GM21381 (cell line): ENCODE data around the gene ARHGAP22.
"Not testable (repeated sequence)": the region's sequence is repeated elsewhere in the genome, so short reads cannot be mapped to it uniquely, and the experiment has no call there.

Experiments used
- ATAC-seq: cut with Tn5 transposase; IDR thresholded peaks from one replicate; pipeline ENCODE4 v1.9.1; 2021; ENCODE audit warnings: mild to moderate bottlenecking, moderate library complexity; ENCODE audit not compliant: unreplicated experiment

ARHGAP22 gene

DNA sequence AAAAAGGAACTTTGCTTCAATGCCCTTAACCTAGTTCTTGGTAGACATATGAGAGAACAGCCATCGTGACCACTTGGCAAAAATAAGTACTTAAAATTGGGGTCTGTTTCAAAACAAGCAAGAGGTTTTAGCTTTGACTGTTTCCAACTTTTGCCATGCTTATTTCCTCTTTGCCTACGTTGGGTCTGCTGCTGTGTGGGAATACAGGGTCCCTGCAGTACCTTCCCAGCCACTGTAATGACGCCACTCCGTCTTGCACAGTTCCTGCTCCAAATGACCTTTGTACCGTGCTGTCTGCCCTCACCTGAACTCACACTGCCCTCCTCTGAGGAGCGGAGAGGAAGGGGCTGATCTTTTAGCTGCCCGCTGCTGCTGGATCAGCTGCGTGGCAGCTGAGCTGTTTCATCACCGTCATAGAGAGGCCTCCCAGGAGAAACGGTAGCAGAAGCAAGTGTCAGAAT, 165.3 kb downstream of the ARHGAP22 start:
- no peak for ATAC-seq

DNA sequence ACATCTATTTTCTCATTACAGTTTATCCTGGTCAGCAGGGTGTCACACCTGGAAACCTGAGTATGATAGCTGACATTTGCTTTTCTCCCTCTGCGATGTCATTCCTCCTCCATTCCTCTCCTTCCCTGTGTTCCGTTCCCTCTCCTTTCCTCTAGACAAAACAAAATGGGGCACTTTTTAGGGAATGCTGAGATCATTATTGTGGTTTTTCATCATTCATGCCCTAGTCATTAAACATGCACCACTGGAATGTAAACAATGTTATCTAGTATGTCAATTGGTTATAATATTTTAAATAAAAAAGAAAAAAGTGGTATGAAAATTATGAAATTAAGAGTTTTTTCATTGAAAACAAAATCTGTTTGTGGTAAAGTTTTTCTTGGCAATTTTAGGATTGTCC, 165.8 kb downstream of the ARHGAP22 start:
- ATAC-seq, result no peak

DNA sequence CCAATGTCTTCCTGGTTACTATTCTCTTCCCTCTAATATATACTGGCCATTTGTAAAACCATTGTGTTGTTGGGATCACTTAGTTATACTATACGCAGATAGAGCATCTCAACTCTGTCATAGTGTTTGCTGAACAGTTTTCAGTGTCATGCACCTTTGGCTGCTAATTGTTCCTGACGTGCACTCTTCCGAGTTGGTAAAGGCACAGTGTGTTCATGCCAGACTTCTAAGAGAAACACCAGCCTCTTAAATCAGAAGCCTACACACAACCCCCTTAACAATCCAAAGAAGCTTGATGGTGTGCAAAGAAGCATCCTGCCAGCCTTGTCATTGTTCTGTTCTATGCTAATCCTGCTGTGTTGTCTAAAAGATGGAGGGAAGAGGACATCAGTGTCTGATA, 167.3 kb downstream of the ARHGAP22 start:
- ATAC-seq, result no peak

DNA sequence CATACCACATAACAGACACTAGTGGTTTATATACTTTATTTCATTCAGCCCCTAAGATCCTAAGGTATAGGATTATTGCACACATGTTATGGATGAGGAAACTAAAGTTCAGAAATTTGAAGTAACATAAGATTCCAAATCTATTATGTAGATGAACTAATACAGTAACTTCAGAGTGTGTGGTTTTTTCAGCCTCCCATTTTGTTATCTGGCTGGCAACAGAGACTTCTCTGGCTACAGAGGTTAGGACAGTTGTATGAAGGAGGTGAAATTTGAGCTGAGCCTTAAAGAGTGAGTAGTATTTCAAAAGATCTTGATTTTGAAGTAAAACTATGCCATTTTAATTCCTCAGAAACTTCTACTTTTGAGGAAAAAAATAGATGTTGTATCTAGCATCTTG, 173.0 kb downstream of the ARHGAP22 start:
- ATAC-seq, result no peak

DNA sequence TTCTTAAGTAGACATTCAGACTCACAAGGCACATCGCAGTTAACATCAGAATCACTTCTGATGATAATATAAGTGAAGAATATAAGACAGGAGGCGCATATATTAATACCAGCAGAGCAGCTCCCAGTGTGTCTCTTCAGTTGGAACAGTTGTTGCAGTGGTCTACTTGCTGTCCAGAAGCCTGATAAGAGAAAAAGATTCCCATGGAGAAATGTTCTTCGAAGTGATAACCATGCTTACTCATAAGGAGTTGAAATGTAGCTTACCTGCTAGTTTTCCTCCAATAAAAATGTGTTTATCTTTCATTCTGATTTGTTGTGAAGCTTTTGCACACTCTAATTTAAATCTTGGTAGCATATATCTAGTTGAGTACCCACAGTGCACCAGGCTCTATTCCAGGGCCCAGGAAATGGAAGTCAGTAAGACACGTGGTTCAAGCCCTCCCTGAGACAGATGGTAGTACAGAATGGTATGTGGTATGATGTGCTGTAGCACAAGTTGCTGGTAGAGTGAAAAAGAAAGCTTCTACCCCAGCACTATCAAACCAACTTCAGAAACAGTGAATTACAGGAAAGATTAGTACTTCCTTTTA, 174.4 kb downstream of the ARHGAP22 start:
- no peak for ATAC-seq

DNA sequence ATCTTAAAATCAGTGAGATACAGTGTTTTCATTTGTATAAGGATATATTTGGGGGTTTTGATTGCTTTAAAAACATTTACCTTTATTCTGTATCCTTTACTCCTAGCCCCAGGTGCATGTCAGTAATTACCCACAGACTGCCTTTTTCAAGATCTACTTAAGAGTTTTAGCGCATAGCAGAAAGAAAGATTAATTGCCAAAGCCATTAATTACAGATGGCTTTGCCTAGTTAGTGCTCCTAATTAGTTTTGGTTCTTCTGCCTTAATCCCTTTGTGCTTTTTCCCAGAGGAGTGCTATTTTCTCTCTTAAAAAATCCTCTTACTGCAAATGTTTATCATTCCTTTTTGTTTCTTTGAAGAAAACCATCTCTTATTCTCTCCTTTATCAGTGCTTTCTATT, 175.6 kb downstream of the ARHGAP22 start:
- no peak for ATAC-seq

DNA sequence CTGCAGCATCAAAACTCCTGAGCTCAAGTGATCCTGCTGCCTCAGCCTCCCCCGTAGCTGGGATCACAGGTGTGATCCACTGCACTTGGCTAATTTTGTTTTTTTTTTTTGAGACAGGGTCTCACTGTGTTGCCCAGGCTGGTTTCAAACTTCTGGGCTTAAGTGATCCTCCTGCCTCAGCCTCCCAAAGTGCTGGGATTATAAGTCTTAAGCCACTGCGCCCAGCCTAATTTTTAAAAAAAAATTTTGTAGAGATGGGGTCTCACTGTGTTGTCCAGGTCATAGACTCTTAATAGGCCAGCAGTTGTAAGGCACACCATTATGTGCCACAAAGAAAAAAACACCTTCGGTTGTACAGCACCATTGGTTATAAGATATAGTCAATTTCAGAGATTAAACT, 176.0 kb downstream of the ARHGAP22 start:
- no peak for ATAC-seq

DNA sequence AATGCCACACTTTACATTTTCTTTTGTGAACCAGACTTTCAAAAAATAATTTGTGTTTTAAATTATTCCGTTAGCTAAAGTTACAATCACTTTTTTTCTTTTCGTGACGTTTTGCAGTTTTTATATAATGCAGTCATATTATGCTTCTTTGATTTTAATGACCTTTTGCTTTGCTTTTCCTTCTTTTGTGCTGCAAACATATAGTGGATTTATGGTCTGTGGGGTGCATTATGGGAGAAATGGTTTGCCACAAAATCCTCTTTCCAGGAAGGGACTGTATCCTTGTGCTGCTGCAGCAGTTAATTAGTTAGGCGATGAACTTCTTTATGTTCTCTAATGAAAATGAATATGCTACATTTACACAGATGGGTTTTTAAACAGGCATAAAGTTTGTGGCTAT, 181.0 kb downstream of the ARHGAP22 start:
- ATAC-seq, result no peak

DNA sequence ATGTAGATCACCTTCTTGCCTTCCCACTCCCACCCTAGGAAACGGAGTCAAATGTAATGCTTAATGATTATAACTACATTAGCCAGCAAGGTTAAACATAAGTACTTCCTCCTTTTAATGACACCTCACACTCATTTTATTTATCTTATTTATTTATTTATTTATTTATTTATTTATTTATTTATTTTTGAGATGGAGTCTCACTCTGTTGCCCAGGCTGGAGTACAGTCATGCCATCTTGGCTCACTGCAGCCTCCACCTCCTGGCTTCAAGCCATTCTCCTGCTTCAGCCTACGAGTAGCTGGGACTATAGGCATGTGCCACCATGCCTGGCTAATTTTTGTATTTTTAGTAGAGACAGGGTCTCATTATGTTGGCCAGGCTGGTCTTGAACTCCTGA, 183.0 kb downstream of the ARHGAP22 start:
- ATAC-seq, result not testable (repeated sequence)

DNA sequence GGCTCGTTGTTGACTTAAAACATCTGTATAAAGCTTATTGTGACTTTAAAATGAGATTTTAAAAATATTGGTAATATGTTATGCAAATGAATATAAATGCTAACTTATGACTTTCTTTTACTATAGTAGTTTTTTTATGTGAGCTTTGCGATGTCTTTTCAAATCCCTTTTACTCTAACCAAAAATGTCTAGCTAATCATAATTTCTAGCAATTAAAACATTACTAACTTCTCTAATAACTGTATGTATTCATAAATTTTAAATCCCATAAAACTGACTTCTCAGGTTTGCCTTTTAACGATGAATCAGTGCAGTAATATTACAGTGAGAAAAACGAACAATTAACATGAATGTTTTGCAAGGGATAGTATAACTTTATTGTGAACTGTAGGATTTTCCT, 185.2 kb downstream of the ARHGAP22 start:
- ATAC-seq, result no peak

DNA sequence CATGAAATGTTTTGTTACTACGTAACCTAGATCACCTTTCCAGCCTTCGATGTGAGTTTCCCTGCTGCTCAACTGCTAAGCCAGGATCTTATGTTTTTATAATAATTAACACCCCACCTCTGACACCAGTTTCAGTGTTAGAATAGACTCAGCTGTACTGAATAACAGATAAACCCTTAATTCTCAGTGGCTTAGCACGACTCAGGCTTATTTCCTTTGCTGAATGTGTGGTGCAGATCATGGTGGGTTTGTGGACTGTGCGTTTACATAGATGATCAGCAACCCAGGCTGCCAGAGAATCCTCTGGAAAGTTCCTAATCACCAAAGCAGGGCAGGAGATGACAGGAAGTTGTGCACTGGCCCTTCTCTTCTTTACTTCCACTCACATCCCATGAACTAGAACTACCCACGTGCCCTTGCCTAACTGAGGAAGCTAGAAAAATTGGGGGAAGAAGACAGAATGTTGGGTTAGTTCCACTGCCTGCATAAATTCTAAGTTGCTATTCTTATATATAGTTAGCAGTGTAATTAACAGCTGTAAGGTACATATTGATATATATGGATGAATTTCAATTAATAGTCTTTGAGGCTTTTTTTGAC, 186.6 kb downstream of the ARHGAP22 start:
- no peak for ATAC-seq

DNA sequence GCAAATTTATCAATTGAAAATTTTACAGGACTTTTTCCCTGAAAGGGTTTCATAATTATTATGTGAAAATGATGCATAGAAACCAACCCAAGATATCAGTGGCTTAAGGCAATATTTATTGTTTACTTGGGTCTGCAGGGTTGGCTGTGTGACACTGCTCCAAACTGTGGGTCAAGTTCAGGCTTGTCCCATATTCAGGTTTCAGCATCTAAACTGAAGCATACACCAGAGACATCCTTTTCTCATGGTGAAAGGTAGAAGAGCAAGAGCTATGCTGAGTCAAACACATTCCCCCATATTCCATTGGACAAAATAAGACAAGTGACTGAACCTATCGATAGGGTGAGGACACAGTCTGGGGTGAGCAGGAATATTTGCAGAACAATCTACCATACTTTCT, 187.5 kb downstream of the ARHGAP22 start:
- ATAC-seq, result no peak

DNA sequence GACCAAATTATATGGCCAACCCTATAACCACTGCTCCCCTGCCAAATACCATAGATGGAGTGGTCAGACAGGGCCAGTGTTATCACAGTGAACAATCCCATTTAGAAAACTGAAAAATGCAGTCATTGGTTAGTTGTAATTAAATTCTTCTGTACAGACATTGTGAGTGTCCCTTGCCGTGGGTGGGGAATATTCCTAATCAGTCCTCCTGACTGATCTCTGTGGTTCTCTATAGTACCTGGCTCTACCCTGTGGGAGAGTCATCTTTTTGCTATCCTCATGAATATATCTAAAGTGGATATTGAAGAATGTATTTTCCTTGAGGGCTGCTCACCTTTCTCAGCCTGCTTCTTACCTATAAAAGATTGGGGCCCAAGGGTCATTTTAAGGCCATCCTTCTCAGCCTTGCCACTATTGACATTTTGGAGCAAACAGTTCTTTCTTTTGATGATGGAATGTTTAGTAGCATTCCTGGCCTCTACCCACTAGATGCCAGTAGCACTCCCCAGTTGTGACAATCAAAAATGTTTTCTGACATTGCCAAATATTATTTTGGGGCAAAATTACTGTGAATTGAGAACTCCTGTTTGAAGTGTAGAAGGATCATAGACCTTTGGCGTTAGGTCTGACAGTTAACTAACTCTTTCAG, 188.2 kb downstream of the ARHGAP22 start:
- no peak for ATAC-seq

DNA sequence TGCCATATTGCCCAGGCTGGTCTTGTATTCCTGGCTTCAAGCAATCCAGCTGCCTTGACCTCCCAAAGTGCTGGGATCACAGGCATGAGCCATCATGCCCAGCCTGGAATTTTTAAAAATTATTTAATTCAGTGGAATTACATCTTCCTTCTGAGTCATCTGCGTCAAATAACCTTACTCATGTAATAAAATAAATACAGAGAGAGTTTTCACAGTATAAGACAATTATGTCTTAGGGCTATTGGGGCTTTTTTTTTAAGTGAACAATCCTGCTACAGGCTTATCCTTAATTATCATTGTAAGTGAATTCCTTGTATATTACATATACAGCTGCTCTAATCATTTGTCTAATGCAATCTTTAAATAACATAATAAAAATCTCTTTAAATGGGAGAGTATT, 190.1 kb downstream of the ARHGAP22 start:
- no peak for ATAC-seq

DNA sequence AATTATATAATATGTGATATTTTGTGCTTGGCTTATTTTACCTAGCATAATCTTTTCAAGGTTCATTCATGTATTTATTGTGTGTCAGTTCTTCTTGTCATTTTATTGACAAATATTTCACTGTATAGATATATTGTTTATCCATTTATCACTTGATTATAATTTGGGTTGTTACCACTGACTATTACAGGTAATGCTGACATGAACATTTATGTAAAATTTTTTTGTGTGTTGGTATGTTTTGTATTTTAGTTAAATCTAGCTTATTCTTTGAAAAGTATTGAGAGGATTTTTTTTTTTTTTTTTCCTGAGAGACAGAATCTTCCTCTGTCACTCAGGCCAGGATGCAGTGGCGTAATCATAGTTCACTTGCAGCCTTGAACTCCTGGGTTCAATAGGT, 190.7 kb downstream of the ARHGAP22 start:
- ATAC-seq, result no peak

DNA sequence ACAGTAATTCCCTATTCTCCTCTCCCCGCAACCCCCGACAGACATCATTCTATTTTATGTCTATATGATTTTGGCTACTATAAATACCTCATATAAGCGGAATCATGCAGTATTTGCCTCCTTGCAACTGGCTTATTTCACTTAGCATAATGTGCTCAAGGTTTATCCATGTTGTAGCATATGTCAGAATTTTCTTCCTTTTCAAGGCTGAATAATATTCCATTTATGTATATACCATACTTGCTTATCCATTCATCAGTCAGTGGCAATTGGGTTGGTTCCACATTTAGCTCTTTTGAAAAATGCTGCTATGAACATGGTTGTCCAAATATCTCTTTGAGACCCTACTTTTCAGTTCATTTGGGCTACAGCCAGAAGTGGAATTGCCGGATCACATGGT, 191.9 kb downstream of the ARHGAP22 start:
- no peak for ATAC-seq

DNA sequence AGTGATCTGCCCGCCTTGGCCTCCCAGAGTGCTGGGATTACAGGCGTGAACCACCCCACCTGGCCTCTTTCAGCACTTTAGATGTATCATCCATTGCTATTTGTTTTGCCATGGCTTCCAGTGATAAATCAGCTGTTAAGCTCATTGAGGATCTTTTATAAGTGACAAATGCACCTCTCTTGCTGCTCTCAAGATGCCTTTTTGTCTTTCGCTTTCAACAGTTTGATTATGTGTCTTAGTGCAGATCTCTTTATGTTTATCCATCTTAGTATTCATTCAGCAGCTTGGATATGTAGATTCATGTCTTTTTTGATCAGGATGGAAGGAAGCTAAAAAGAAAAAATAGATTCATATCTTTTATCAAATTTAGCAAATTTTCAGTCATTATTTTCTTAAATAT, 192.8 kb downstream of the ARHGAP22 start:
- no peak for ATAC-seq

DNA sequence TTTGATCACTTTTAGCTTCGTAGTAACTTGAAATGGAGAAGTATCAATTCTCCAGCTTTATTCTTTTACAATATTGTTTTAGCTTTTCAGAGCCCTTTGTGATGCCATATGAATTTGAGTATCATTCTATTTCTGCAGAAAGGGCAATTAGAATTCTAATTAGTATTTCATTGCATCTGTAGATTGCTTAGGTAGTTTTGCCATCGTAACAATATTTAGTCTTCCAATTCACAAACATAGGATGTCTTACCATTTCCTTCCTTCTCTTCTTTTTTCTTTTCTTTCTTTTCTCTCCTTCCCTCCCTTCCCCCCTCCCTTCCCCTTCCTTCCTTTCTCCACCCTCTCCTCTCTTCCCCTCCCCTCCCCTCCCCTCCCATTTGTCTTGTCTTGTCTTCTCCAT, 193.4 kb downstream of the ARHGAP22 start:
- no peak for ATAC-seq

DNA sequence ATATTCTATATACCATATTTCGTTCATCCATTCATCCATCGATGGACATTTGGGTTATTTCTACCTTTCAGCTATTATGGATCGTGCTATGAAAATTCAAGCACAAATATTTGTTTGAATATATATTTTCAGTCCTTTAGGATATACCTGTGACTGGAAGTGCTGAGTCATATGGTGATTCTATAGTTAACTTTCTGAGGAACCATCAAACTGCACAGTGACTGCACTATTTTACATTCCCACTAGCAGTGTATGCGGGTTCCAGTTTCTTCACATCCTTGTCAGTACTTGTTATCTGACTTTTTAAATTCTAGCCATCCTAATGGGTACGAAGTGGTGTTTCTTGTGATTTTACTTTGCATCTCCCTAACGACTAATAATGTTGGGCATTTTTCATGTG, 194.4 kb downstream of the ARHGAP22 start:
- ATAC-seq, result no peak

DNA sequence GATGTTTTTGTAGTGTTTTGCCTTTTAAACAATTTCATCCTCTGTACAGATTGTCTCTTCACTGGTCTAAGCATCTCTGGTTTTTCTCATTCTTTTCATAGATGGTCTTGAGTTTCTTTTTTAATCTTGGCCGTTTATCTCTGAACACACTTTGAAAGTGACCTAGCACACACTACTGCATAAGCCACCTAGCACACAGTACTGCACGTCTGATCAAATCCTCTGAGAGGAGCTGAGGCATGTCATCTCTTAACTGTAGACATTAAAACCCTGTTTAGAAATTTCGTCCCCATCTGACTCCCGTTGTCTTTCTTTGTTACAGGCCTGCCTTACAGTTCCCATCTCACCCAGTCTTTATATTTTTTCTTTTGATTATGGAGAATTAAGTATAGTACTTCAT, 198.2 kb downstream of the ARHGAP22 start:
- ATAC-seq, result no peak

DNA sequence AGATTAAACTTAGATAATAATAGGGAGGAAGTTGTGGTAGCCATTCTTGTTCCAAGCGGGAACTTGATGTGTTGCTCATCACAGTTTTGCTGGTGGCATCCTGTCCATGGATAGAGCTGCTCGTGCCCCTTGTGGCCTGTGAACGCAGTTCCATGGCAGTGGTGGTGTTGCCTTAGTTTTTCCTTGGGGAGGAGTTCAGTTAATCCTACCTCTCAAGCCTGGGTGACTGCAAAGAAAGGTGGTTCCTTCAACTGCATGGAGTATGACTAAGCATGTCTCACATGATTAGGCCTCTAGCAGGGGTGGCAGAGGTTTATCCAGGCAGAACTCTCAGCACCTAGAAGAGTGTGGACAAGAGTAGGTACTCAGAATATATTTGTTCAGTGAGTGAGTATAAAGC, 198.7 kb downstream of the ARHGAP22 start:
- ATAC-seq, result no peak

DNA sequence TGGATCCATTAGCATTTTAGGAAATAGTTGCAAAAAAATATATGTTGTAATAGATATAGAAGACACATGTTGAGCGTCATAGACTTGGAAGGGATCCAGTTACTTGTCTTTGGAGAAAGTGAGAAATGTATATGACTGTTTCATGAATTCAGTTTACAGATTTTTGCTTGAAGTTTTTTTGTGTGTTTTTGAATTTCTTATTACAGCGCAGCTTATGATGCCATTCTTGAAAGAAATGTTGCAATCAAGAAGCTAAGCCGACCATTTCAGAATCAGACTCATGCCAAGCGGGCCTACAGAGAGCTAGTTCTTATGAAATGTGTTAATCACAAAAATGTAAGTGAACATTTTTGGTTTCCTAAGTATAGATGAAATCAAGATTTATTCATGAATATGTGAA, 200.2 kb downstream of the ARHGAP22 start:
- no peak for ATAC-seq

DNA sequence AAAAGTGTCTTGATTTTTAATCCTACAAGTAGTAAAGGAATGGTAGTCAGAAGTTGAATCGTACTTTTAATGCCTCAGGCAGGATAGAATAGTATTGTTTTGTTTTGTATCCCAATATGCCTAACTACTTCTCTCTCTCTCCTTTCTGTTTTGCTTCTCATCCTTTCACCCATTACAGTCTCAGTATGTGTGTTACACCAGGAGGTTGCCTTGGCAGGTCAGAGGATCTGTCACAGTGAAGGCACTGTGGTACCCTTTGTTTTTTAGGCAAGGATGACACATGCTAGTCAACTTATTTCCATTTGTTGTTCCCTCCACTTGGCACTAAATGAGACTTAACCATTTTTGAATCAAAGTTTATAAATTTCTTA, 204.0 kb downstream of the ARHGAP22 start:
- no peak for ATAC-seq
